IPS DF 4.7 (cell line): ENCODE data around the gene KRTAP12-3.
"Not testable (repeated sequence)": the region's sequence is repeated elsewhere in the genome, so short reads cannot be mapped to it uniquely, and the experiment has no call there.

ENCODE experiments used
- DNase-seq: peaks from one replicate; pipeline ENCODE4 v3.0.0-alpha.2; 2013; ENCODE audit warnings: low spot score; ENCODE audit errors: extremely low read depth

Gene KRTAP12-3

DNA sequence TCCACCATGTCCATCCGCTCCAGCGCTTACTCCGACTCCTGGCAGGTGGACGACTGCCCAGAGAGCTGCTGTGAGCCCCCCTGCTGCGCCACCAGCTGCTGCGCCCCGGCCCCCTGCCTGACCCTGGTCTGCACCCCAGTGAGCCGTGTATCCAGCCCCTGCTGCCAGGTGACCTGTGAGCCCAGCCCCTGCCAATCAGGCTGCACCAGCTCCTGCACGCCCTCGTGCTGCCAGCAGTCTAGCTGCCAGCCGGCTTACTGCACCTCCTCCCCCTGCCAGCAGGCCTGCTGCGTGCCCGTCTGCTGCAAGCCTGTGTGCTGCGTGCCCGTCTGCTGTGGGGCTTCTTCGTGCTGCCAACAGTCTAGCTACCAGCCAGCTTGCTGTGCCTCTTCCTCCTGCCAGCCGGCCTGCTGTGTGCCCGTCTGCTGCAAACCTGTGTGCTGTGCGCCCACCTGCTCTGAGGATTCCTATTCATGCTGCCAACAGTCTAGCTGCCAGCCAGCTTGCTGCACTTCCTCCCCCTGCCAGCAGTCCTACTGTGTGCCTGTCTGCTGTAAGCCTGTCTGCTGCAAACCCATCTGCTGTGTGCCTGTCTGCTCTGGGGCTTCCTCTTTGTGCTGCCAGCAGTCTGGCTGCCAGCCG is 30.4 kb upstream of the KRTAP12-3 start:
- not testable (repeated sequence) for DNase-seq

DNA sequence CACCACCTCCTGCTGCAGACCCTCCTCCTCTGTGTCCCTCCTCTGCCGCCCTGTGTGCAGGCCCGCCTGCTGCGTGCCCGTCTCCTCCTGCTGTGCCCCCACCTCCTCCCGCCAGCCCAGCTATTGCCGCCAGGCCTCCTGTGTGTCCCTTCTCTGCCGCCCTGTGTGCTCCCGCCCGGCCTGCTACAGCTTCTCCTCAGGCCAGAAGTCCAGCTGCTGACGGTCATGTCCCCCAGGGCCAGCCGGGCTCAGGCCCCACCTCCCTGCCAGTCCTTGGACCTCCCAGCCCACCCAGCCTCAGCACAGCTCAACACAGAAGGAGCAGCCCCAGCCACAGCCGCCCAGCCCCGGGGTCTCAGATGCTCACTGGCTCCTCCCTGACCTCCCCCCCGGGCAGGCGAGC is 29.9 kb upstream of the KRTAP12-3 start:
- DNase-seq = not testable (repeated sequence)

DNA sequence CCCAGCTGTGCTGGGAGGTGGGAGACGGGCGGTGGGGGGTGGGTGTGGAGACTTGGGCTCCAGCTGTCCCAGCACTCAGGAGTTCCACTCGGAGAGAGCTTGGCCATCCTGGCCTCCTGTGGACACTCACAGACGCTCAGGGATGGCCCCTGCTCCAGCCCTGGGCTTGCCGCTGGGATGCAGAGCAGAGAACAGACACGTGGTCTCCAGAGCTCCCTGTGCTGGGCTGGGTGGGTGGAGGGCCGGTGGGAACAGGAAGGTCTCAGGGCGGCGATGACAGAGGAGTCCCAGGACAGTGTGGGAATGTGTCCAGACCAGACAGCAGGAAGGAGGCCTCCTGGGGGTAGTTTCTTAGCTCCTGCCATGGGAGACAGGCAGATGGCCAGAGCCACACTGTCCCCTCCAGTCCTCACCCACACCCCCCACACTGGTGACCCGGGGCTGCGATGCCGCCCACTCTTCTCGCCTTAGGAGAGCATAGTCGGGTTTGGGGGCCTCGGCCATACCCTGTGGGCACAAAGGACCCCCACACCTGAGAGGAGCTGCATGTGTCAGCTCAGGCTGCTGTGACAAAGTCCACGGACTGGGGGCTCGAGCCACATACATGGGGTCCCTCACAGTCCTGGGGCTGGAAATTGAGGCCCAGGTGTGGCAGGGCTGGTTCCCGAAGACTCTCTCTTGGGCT is 28.9 kb upstream of the KRTAP12-3 start:
- DNase-seq = no peak

DNA sequence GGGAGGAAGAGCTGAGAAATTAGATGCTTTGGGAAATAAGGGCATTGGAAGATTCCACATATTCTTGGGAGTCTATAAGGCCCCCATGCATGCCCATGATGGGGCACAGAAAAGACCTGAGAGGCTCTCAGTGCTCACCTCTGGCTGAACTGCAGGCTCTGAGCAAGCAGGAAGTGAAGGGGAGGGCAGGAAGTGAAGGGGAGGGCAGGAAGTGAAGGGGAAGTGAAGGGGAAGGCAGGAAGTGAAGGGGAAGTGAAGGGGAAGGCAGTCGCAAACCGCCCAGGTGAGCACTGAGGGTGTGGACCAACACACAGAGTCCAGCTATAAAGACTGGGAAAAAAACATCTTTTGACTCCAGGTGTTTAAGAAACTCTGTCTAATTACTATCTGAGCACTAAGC is 27.3 kb upstream of the KRTAP12-3 start:
- DNase-seq = no peak

DNA sequence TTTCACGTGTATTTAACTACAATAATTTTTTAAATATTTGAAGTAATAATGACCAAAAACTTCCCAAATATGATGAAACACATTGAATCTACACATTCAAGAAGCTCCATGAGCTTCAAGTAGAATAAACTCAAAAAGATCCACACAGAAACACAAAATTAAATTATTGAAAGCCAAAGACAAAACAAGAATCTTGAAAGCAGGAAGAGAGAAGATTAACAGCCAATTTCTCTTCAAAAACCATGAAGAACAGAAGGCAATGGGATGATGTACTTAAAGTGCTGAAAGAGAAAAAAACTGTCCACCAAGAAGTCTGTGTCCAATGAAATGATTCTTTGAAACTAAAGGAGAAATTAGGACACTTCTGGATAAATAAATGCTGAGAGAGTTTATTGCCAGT is 25.7 kb upstream of the KRTAP12-3 start:
- no peak for DNase-seq

DNA sequence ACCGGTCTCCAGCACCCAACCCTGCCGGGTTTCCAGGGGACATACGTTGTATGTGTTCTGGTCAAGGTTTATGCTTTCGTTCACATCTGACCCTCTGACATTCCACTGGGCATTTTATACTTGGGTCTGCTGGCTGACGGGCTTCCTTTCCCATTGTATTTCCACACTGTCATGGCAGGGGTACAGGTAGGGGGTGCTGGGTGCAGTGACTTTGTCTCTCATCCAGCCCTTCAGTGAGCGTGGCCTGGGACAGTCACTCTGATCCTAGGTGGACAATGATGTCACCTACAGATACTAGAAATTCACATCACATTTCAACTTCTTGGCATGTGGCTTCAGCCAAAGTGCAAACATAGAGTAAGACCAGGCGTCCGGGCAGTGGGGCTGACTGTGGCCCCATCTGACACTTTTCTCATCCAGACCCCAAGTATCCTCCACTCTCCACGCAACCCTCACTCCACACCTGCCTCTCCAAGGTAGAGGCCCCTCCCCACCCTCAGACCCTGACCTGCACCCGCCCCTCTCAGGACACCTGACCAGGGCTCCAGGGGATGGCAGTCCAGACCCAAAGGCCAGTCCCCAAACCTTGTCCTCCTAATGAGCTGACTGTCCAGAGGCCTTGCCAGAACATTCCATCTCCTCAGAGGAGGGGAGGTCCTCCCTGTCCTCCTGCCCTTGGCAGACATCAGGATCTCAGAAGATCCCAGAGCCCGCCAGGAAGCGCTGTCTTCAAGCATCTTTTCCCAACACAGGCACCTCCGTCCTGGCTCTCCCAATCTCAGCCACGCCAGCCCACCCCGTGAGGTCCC is 21.3 kb upstream of the KRTAP12-3 start:
- DNase-seq = no peak

DNA sequence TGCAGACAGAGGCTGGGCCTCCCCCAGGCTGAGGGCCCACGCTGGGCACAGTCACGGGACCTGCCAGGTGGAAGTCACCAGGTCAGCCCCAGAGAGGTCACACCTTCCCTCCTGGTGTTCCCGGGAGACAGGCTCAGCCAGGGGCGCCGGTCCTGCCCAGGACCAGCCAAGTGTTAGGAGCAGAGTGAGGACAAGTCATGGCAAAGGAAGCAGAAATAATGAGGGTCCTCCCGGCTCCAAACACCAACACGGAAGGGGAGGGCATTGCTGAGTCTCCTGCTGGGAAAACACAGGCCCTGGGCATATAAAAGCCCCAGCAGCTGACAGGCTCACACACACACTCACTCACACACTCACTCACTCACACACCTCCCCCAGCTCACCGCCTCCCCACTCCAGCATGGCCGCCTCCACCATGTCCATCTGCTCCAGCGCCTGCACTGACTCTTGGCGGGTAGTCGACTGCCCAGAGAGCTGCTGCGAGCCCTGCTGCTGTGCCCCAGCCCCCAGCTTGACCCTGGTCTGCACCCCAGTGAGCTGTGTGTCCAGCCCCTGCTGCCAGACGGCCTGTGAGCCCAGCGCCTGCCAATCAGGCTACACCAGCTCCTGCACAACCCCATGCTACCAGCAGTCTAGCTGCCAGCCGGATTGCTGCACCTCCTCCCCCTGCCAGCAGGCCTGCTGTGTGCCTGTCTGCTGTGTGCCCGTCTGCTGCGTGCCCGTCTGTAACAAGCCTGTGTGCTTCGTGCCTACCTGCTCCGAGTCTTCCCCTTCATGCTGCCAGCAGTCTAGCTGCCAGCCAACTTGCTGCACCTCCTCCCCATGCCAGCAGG is 20.5 kb upstream of the KRTAP12-3 start, which contains the start of gene KRTAP10-10:
TSS of gene KRTAP10-10 (plus strand) at position 339 of the 833 bp plus-strand sequence. CDS start at position 401, 62 bp downstream.
- no peak for DNase-seq

DNA sequence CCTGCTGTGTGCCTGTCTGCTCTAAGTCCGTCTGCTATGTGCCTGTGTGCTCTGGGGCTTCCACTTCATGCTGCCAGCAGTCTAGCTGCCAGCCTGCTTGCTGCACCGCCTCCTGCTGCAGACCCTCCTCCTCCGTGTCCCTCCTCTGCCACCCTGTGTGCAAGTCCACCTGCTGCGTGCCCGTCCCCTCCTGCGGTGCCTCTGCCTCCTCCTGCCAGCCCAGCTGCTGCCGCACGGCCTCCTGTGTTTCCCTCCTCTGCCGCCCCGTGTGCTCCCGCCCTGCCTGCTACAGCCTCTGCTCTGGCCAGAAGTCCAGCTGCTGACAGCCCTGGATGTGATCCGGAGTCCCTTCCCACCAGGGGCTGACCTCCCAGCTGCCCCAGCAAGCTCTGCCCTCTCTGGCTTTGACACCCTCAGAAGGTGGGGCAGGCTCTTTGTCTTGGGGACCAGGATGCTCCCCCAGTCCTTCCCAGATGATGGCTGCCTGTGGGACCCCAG is 19.8 kb upstream of the KRTAP12-3 start:
- DNase-seq = not testable (repeated sequence)

DNA sequence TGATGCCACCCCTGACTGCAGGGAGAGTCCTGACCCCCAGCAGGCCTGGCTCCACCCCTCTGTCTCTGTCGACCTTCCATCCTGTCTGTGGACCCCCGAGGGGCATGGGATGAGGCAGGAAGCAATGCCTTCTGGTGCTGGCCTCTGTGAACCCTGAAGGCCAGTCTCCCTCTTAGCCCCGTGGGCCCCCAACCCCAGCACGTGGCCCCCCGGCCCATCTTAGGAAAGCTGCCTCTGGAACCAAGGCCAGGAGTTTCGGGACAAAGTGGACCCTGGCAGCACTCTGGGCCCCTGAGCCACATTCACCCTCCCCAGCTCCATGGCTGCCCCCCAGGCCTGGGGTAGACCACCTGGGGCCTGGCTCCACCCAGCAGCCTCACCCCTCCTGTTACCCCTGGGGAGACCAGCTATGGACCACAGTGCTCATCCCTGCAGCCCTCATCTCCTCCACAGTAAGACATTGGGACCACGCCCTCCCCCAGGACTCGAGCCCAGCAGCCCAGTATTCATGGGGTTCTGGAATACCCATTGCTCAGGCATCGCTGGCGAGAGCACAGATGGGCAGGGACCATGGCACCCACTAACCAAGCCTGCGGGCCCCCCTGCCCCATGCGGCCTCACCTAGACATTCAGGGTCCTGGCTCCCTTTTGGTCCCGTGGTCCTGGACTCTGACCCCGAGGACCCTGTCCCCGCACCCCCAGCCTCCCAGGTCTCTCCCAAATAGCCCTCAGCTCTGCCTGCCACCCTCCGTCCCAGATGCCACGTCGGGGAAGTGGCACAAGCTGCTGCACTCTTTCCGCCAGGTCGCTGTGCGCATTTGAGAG is 19.0 kb upstream of the KRTAP12-3 start:
- DNase-seq = not testable (repeated sequence)

DNA sequence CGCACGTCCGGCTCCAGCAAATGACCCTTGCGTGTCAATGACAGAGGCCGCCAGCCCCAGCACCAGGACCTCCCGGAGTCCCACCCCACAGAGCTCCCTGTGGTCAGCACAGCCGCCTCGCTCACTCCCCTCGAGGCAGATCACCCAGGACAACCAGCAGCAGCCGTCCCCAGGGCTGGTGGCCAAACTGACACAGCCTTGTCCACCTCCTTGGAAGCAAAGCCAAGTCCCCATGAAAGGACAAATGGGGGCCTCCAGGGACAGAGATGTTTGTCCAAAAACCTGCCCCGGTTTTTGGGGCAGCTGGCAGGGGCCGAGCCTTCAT is 18.4 kb upstream of the KRTAP12-3 start:
- DNase-seq = no peak

DNA sequence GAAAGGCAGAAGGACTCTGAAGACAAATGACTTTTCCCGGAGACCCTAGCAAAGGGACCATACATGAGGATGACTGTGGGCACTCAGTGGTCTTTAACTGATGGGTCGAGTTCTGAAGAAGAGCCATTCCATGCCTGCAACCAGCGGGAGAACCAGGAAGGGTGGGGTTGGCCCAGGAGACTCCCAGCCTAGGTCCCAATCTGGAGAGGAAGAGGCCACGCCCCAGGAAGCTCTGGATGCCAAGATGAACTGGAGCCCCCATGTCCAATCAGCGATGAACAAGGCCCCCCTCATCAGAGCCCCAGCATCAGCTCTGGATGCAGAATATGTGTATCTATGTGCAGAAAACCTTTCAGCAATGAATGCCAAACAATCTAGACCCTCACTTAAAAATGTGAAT is 17.0 kb upstream of the KRTAP12-3 start:
- DNase-seq = no peak

DNA sequence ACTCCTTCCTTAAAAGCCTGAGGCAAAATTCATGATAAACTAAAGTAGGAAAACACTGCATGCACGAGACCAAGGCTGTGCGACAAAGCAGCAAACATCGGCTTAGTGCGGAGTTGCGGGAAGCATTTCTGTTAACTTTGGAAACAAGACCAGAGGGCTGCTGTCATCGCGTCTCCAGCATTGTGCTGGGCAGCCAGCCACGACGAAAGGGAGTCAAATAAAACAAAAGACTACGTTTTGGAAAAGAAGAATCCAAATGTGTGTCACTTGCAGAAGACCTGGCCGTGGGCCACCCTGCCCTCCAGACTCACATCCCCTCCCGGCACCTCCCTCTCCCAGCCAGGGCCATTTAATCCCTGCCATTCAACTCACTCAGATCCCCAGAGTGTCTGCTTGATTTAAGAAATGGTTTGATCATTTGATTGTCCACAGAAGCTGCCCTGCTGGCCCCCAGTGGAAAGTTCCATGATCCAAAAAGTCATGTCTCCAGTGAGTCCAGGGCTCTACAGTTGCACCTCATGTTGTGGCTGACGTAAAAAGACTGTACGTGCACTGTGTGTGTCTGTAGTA is 13.9 kb upstream of the KRTAP12-3 start:
- DNase-seq = no peak

DNA sequence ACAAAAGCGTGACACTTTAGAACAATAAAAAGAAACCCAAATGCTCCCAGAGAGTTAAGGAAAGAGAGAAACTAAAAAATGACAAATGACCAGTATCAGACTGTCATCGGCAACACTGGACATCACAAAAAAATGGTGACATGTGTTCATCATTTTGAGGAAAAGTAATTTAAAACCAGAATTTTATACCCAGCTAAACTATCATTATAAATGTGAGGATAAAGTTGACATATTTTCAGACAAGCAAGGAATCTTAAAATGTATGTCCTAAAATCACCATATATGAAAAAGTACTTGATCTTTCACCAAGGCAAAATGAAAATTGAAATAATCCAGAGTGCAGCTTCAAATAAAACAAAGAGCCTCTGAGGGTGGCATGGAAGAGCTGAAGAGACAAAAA is 12.9 kb upstream of the KRTAP12-3 start:
- no peak for DNase-seq

DNA sequence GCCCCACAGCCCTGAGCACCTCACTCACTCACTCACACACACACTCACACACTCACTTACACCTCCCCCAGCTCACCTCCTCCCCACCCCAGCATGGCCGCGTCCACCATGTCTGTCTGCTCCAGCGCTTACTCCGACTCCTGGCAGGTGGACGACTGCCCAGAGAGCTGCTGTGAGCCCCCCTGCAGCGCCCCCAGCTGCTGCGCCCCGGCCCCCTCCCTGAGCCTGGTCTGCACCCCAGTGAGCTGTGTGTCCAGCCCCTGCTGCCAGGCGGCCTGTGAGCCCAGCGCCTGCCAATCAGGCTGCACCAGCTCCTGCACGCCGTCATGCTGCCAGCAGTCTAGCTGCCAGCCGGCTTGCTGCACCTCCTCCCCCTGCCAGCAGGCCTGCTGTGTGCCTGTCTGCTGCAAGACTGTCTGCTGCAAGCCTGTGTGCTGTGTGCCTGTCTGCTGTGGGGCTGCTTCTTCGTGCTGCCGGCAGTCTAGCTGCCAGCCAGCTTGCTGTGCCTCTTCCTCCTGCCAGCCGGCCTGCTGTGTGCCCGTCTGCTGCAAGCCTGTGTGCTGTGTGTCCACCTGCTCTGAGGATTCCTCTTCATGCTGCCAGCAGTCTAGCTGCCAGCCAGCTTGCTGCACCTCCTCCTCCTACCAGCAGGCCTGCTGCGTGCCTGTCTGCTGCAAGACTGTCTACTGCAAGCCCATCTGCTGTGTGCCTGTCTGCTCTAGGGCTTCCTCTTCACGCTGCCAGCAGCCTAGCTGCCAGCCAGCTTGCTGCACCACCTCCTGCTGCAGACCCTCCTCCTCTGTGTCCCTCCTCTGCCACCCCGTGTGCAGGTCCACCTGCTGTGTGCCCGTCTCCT is 11.1 kb upstream of the KRTAP12-3 start, which contains the start of gene KRTAP10-11:
TSS of gene KRTAP10-11 (plus strand) at position 49 of the 856 bp plus-strand sequence. CDS start at position 94, 45 bp downstream.
- DNase-seq = not testable (repeated sequence)

DNA sequence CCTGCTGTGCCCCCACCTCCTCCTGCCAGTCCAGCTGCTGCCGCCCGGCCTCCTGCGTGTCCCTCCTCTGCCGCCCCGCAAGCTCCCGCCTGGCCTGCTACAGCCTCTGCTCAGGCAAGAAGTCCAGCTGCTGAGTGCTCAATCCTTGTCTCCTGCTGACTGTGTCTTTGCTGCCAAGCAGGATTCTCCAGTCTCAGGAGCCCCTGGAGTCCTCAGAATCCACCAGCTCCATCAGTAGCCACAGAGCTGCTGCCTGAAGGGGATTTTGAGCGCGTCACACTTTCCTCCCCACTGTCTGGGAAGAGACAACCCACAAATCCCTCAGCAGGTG is 10.5 kb upstream of the KRTAP12-3 start:
- DNase-seq = no peak

DNA sequence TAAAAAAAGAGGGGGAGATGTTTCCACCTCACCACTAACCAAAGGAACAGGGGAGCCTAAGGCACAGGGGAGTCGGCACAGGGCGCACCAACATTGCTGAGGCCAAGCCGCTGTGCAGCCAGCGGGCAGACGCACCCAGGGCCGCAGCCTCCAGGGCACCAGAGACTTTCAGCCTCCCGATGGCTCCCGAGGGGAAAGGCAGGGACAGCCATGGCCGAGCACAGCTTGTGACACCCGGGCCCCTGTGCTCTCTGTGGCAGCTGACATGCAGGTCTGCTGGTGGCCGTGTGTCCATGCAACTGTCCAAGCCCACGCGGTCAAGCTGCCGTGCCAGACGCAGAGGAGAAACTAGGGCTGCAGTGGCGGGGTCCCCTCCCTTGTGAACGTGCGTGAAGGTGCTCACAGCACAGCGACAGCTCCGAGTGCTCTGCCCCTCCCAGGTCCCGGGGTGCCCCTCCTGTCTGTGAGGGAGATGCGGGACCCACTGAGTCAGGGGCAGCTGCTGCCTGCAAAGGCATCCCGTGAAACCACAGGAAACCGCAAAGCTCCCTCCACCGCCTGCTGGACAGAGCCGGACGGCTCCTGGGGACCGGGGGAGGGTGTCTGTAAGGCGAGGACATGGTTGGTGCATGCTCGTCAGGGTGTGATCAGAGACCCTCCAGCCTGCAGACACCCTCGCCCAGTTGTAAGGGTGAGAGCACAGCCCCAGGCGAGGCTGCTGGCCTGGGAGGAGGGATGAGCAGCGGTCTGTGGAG is 9.0 kb upstream of the KRTAP12-3 start:
- no peak for DNase-seq

DNA sequence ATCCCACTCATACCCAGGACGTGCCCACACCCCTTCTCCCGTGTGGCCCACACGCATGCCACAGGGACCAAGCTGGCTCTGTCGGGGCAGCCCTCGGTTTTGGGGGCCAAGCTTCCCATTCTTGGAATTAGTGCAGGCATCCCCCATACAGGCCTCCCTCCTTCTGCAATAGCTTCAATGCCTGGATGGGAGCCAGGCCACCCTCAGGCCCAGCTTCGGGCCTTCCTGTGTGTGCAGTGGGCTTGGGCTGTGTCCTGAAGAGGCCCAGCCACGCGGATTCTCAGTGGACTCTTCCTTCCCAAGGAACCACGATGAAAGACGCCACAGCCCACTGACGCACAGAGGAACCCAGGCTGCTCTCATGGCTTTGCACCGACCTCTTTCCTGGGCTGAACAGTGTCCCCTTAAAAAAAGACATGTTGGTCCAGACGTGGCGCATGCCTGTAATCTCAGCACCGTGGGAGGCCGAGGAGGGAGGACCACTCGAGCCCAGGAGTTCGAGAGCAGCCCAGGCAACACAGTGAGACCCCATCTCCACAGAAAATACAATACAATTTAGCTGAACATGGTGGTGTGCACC is 8.1 kb upstream of the KRTAP12-3 start:
- no peak for DNase-seq
